GM19043 (cell line): ENCODE measurements around the gene TNFAIP2.

Source experiments
- ATAC-seq: cut with Tn5 transposase; IDR thresholded peaks from one replicate; pipeline ENCODE4 v1.9.1; 2021; ENCODE audit warnings: low read depth; ENCODE audit not compliant: unreplicated experiment

The TNFAIP2 gene

GRCh38 chr14:103178521-103178920 lies 55.3 kb downstream of the TNFAIP2 start:
- no peak for ATAC-seq

- ATAC-seq, result no peak
Measured at GRCh38 chr14:103179094-103179493, 55.8 kb downstream of the TNFAIP2 start.

GRCh38 chr14:103180331-103180730 lies 57.1 kb downstream of the TNFAIP2 start:
- no peak for ATAC-seq

- no peak for ATAC-seq
Measured at GRCh38 chr14:103184046-103184445, 60.8 kb downstream of the TNFAIP2 start.

GRCh38 chr14:103185051-103186029 lies 62.1 kb downstream of the TNFAIP2 start:
- no peak for ATAC-seq

GRCh38 chr14:103186241-103186822 lies 63.1 kb downstream of the TNFAIP2 start:
- no peak for ATAC-seq
